GM18951 (cell line): ENCODE data around the gene TTC21B.

ENCODE experiments used
- POLR2A ChIP-seq: IDR thresholded peaks from 4 replicates; pipeline ENCODE4 v1.6.1; 2011; ENCODE audit warnings: mild to moderate bottlenecking; ENCODE audit not compliant: insufficient read length, insufficient read depth; ENCODE audit errors: extremely low read depth
- in situ Hi-C: fragments of 300-500 bp; cut with MboI; formaldehyde crosslinking; loops from one replicate; pipeline ENCODE4 v1.12.0; 2022; ENCODE audit warnings: low sequenced_read_pairs, mixed read lengths, inconsistent platforms; ENCODE audit not compliant: unreplicated experiment

The TTC21B gene

GRCh38 chr2:165953306-165953654 is 296 bp downstream of the TTC21B start:
- in situ Hi-C loops: no loop called here
- TF ChIP-seq POLR2A: no peak

- TF ChIP-seq POLR2A: no peak
- in situ Hi-C loops: no loop called here
Measured at GRCh38 chr2:165952741-165953211, 800 bp downstream of the TTC21B start.

- in situ Hi-C loops: no loop called here
- no peak for TF ChIP-seq POLR2A
Measured at GRCh38 chr2:165952085-165952484, 1.5 kb downstream of the TTC21B start.

- in situ Hi-C loops: no loop called here
- TF ChIP-seq POLR2A: no peak
Measured at GRCh38 chr2:165950438-165950837, 3.1 kb downstream of the TTC21B start.

- no peak for TF ChIP-seq POLR2A
- in situ Hi-C loops: no loop called here
Measured at GRCh38 chr2:165941827-165942226, 11.7 kb downstream of the TTC21B start.

GRCh38 chr2:165938237-165938636 is 15.3 kb downstream of the TTC21B start:
- TF ChIP-seq POLR2A: no peak
- in situ Hi-C loops: no loop called here

- in situ Hi-C loops: no loop called here
- no peak for TF ChIP-seq POLR2A
Measured at GRCh38 chr2:165933211-165933910, 20.2 kb downstream of the TTC21B start.

GRCh38 chr2:165927774-165928173 is 25.8 kb downstream of the TTC21B start:
- TF ChIP-seq POLR2A: no peak
- in situ Hi-C loops: no loop called here

- no peak for TF ChIP-seq POLR2A
- in situ Hi-C loops: no loop called here
Measured at GRCh38 chr2:165927353-165927752, 26.2 kb downstream of the TTC21B start.

- in situ Hi-C loops: no loop called here
- TF ChIP-seq POLR2A: no peak
Measured at GRCh38 chr2:165924946-165925345, 28.6 kb downstream of the TTC21B start.

GRCh38 chr2:165920748-165921147 is 32.8 kb downstream of the TTC21B start:
- in situ Hi-C loops: no loop called here
- TF ChIP-seq POLR2A: no peak

GRCh38 chr2:165913636-165914035 is 39.9 kb downstream of the TTC21B start:
- TF ChIP-seq POLR2A: no peak
- in situ Hi-C loops: no loop called here

- TF ChIP-seq POLR2A: no peak
- in situ Hi-C loops: no loop called here
Measured at GRCh38 chr2:165911981-165912380, 41.6 kb downstream of the TTC21B start.

GRCh38 chr2:165911231-165911630 is 42.3 kb downstream of the TTC21B start:
- TF ChIP-seq POLR2A: no peak
- in situ Hi-C loops: no loop called here

GRCh38 chr2:165909466-165909865 is 44.1 kb downstream of the TTC21B start:
- TF ChIP-seq POLR2A: no peak
- in situ Hi-C loops: no loop called here
